ENCODE data around the gene ZBTB20. TPM values are rescaled to one million over a fixed set of nuclear protein-coding genes. Genes with fewer than 3 reads are reported as not detected.

ZBTB20 gene
- total and polyA plus RNA-seq, 2 of the 4 experiments (the other 2 are of a cell fraction): 0.75 to 14.7 TPM

DNA sequence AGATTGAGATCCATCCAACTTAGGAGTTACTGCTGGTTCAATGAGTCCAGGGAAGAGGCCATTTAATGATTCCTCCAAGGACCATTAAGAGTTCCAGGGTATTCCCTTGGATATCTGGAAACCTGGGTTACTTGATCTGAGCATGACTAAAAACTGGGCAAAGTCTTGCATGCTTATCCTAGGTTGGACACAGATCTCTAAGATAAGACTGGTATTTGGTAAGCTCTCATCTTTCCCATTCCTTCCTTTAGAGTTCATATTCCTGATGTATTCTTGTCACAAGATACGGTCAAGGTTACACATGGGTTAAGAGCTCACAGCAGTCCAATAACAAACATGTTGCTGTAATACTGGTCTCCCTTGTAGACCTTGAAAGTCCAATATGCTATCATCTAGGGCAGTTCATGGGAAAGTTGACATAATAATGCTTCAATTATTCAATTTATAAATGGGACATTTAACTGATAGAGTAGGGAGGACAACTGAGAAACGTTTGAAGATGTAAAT is 551.5 kb downstream of the ZBTB20 start:
- H3K36me3 ChIP-seq (ENCODE audit: control insufficient read depth, insufficient read depth, low read length): 0 out of 2 replicates have a peak, but pooled peaks cover 1% of the 10 kb centered on the region
- DNase-seq (peak; percentile 24), ATAC-seq (ENCODE audit: low read depth) (no peak)
- H3K23ac ChIP-seq (ENCODE audit: low read depth, low read length): no peak overlapping the region
- dilution Hi-C loops (cut with HindIII; ENCODE audit: low sequenced_read_pairs, unreplicated experiment): no loop called here
- TF ChIP-seq POLR2A (IDR thresholded peaks at IDR 0.05; ENCODE audit: low read depth, low read length): no peak
- no peak overlapping the region for H3K9ac ChIP-seq (ENCODE audit: low read depth, low read length)
- H3K27me3 ChIP-seq (ENCODE audit: control insufficient read depth, insufficient read depth, low read length): no peaks in the 10 kb centered on the region
- no peak overlapping the region for H3K4me3 ChIP-seq (ENCODE audit: insufficient read depth, low read depth, low read length)
- no peak overlapping the region for H4K91ac ChIP-seq (ENCODE audit: insufficient read depth, low read depth, low read length)
- in situ Hi-C loops (cut with MboI; ENCODE audit: low sequenced_read_pairs): no loop called here
- no peak overlapping the region for H3K56ac ChIP-seq (ENCODE audit: extremely low read depth, insufficient read depth, low read length)
- no peak overlapping the region for H2BK120ac ChIP-seq (ENCODE audit: low read depth, low read length)
- H2BK5ac ChIP-seq (ENCODE audit: low read depth, low read length, poor library complexity, severe bottlenecking): no peak overlapping the region
- H3K4me1 ChIP-seq (ENCODE audit: control insufficient read depth, insufficient read depth, low read length): peaks cover 7% of the 10 kb centered on the region
- BruUV-seq (replicated peaks): no TSS peak
- H4K5ac ChIP-seq (ENCODE audit: low read depth, low read length): no peak overlapping the region
- H3K9me3 ChIP-seq (ENCODE audit: control insufficient read depth, insufficient read depth, low read length): no peaks in the 10 kb centered on the region
- no peak overlapping the region for H2AFZ ChIP-seq (replicated peaks; ENCODE audit: low read length, poor library complexity)
- peaks cover 8 to 15% of the 10 kb centered on the region in 2 experiments; a peak in 3 of 4 replicates for H3K79me1 ChIP-seq (ENCODE audit: low read depth in 1 of 2, low read length in 2 of 2)
- no peak overlapping the region for H3K18ac ChIP-seq (ENCODE audit: low read depth, low read length)
- no peak overlapping the region for H2AK5ac ChIP-seq (ENCODE audit: low read depth, low read length)
- H2BK15ac ChIP-seq (ENCODE audit: low read depth, low read length): no peak overlapping the region
- H3K9me1 ChIP-seq (ENCODE audit: insufficient read depth, low read length): no peaks in the 10 kb centered on the region; the same call in 1 of the 2 replicates
- H4K8ac ChIP-seq (ENCODE audit: low read depth in 2 of 2, low read length in 2 of 2): no peak overlapping the region
- H3K14ac ChIP-seq (replicated peaks; ENCODE audit: low read depth, low read length): no peak overlapping the region
- no peak overlapping the region for H3K4ac ChIP-seq (ENCODE audit: low read depth, low read length)
- intact Hi-C loops (cut with micrococcal nuclease): no loop called here
- ChIA-PET POLR2A (ENCODE audit: unreplicated experiment) (interaction anchor here (0.6 kb wide), 1 partner anchor 22 kb away, joined by 7 read pairs; no protein-coding TSS in a partner anchor), CTCF (no interaction called here)
- H3K27ac ChIP-seq (ENCODE audit: insufficient read depth, low read length): no peak overlapping the region
- no peak overlapping the region for H2BK20ac ChIP-seq (ENCODE audit: low read depth, low read length)
- no peak overlapping the region for H3K4me2 ChIP-seq (ENCODE audit: low read depth, low read length)
- H4K20me1 ChIP-seq (ENCODE audit: insufficient read depth, low read length): no peaks in the 10 kb centered on the region
- no CpG with 5 or more reads among the region's 2 CpGs for WGBS, 2 experiments (ENCODE audit: extremely low coverage in 2 of 2, insufficient read length in 1 of 2)
- no peak overlapping the region for H2AK9ac ChIP-seq (replicated peaks; ENCODE audit: low read depth, low read length, poor library complexity)

All from IMR-90 (cell line).